Skeletal muscle satellite cell (primary cell): ENCODE data around the gene FYB1.
A peak's percentile ranks its signal among the peaks of the same experiment; 100 is the strongest.

Experiments
- H3K27me3 ChIP-seq: 2 replicates; pipeline ENCODE4 v1.7.0; 2013; ENCODE audit warnings: low read length; ENCODE audit not compliant: control insufficient read depth, insufficient read depth
- H3K36me3 ChIP-seq: 2 replicates; pipeline ENCODE4 v1.7.0; 2013; ENCODE audit warnings: mild to moderate bottlenecking, control low read depth, low read length; ENCODE audit not compliant: insufficient read depth
- H3K4me1 ChIP-seq: 2 replicates; pipeline ENCODE4 v1.7.0; 2013; ENCODE audit warnings: low read length; ENCODE audit not compliant: control insufficient read depth, insufficient read depth
- H3K4me2 ChIP-seq: 2 replicates; pipeline ENCODE4 v1.7.0; 2013; ENCODE audit warnings: mild to moderate bottlenecking, low read length
- H3K4me3 ChIP-seq: 2 replicates; pipeline ENCODE4 v1.7.0; 2013; ENCODE audit warnings: low read length
- H3K9ac ChIP-seq: 2 replicates; pipeline ENCODE4 v1.7.0; 2013; ENCODE audit warnings: mild to moderate bottlenecking, low read depth, low read length, moderate library complexity
- H3K9me3 ChIP-seq: replicated peaks from 2 replicates; pipeline ENCODE4 v1.7.0; 2013; ENCODE audit warnings: mild to moderate bottlenecking, control low read depth, low read length

Gene FYB1

DNA sequence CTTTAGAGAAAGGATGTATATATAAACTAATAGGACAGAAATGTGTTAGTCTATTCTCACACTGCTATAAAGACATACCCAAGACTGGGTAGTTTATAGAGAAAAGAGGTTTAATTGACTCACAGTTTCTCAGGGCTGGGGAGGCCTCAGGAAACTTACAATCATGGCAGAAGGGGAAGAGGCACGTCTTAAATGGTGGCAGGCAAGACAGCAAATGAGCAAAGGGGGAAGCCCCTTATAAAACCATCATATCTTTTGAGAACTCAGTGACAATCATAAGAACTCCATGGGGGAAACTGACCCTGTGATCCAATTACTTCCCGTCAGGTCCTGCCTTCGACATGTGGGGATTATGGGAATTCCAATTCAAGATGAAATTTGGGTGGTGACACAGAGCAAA lies 136.4 kb downstream of the FYB1 start:
- H3K4me3 ChIP-seq, result no peak overlapping the region
- no peak overlapping the region for H3K4me2 ChIP-seq
- H3K4me1 ChIP-seq, result no peaks in the 10 kb centered on the region
- H3K9me3 ChIP-seq, result no peaks in the 10 kb centered on the region
- H3K27me3 ChIP-seq, result no peaks in the 10 kb centered on the region
- no peak overlapping the region for H3K9ac ChIP-seq
- H3K36me3 ChIP-seq, result no peaks in the 10 kb centered on the region

DNA sequence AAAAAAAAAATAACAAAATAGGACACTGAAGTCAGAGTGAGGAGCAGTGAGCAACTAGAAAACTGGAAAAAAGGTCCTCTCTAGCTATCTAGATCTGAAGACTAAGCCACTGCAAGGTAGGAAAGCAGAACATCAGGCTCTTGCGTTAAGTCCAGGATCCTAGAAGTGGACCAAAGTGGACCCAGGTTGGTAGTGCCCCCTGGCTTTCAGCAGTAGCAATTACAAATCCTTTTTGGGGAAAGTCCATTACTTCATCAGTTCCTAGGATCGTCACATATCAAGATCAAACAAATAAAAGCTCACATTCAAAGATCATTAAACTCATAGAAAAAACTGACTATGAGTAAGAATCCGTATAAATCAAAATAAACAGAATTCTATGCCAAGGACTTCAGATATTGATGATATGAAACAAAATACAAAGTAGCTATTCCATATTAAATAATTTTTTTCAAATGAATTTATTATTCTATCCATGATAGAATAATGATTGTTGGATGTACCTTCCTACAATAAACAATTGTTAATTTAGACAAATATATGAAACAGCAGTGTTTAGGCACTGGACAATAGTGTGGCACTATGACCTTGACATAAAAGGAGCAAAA lies 138.7 kb downstream of the FYB1 start:
- Histone ChIP-seq H3K9me3 (no peaks in the 10 kb centered on the region), H3K27me3 (no peaks in the 10 kb centered on the region), H3K4me2 (no peak overlapping the region), H3K9ac (no peak overlapping the region), H3K36me3 (no peaks in the 10 kb centered on the region), H3K4me3 (no peak overlapping the region), H3K4me1 (peaks cover 18% of the 10 kb centered on the region)

DNA sequence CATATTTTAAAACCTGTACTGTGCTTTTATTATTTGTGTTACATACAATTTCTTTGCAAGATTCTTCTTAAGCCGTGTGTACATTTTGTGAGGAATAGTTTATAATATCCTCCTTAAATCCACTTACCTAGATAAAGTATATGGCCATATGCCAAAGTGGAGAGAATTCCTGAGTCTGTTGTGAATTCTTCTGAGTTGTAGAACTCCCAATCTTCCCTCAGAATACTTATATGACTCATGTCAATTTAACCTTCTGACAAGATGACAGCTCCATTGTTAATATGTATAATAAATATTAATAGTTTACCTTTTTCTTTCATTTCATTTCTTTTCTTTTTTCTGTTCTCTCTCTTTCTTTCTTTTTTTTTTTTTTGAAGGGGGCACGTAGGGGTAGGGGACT lies 139.2 kb downstream of the FYB1 start:
- H3K36me3 ChIP-seq, result no peaks in the 10 kb centered on the region
- no peak overlapping the region for H3K4me2 ChIP-seq
- H3K4me1 ChIP-seq, result peaks cover 22% of the 10 kb centered on the region
- no peaks in the 10 kb centered on the region for H3K27me3 ChIP-seq
- H3K9ac ChIP-seq, result no peak overlapping the region
- no peaks in the 10 kb centered on the region for H3K9me3 ChIP-seq
- H3K4me3 ChIP-seq, result no peak overlapping the region

DNA sequence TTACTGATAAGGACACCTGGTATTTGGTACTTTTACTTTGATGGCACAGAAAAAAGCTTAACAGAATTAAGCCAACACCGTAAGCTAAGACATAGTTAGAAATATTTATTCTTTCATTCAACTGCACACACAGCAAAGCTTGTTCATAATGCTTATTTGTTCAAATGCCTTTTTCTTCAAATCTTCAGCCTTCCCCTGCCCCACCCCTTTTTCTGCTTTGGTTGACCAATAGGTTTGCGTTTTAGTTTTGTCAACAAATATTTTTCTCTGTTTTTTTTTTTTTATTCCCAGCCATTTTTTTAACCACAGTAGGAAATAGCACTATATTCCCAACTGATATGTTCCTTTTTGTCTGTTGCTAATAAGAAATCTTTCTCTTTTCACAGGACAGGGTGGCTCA lies 140.2 kb downstream of the FYB1 start:
- H3K9me3 ChIP-seq, result no peaks in the 10 kb centered on the region
- H3K4me3 ChIP-seq, result no peak overlapping the region
- H3K27me3 ChIP-seq, result no peaks in the 10 kb centered on the region
- H3K9ac ChIP-seq, result no peak overlapping the region
- H3K4me2 ChIP-seq, result no peak overlapping the region
- H3K36me3 ChIP-seq, result no peaks in the 10 kb centered on the region
- H3K4me1 ChIP-seq, result peaks cover 22% of the 10 kb centered on the region

DNA sequence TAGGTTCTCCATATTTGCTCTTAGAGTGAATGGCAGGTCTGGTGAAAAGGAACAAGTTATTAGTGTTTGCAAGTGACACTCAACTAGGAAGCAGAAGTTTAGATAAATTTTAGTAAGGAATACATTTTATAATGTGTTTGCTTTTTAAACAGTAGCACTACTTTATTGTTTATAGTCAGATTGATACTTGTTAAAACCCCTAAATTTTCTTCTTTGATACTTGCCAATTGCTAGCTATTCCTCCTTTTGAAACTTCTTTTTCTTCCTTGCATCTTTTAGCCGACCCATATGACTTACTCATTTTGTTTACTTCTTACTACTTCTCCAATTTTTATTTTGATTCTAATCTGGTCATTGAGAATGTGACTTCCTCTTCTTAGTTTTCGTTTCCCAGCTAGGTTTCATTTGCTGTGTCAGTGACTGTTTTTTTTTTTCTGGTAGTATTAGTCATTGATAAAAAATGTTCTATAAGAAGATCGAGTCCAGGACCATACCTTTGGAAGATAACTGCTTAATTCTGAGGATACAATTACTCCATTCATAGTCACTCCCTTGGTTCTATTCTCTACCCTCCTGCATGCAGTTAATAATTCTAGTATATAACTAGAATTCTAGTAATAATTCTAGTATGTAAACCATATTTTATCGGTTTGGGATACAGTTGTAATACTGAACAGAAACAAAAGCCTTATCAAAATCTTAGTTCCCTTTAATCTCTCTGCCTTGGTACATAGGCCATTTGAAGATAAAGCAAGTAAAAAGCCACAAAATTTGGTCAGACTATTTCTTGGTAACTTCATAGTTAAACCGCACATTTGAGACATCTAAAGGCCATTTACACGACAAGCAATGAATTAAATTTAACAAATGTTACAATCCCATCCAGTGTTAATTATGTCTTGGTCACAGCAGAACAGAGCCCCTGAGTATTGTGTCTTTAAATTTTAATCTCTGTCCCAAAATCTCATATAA lies 142.3 kb downstream of the FYB1 start:
- peaks cover 34% of the 10 kb centered on the region for H3K4me1 ChIP-seq
- no peaks in the 10 kb centered on the region for H3K36me3 ChIP-seq
- peak overlapping the region; percentile 32 for H3K4me3 ChIP-seq
- no peak overlapping the region for H3K9ac ChIP-seq
- H3K9me3 ChIP-seq, result no peaks in the 10 kb centered on the region
- no peaks in the 10 kb centered on the region for H3K27me3 ChIP-seq
- peak overlapping the region; percentile 66 for H3K4me2 ChIP-seq

DNA sequence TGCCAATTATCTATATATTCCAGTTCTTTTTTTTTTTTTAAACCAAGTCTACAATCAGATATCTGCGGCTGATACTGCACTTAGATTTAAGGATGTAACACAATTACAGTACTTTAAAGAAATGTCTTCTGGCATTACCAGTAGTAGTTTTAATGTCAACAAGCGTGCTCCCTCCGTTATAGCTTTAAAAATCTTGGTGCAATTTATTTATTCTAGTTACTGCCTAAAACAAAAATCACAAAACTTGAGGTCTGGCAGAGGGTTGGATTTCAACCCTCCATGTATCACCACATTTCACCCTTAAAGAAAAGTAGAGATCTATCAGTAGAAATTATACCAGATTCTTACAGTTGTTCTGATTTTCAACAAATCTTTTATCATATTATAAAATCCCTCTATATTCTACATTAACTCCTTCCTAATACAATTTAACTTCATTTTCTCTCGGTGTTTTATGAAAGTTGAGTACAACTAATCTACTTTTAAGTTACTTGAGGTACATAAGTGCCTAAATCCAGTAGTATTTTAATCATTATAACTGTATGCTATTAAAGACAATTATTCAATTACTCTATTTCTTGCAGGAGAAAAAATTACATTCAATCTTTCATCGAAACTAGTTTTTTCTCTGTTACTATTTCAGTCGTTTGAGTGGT lies 143.1 kb downstream of the FYB1 start:
- Histone ChIP-seq H3K4me3 (peak overlapping the region; percentile 32), H3K9me3 (no peaks in the 10 kb centered on the region), H3K27me3 (no peaks in the 10 kb centered on the region), H3K4me1 (peaks cover 39% of the 10 kb centered on the region), H3K36me3 (no peaks in the 10 kb centered on the region), H3K4me2 (peak overlapping the region; percentile 66), H3K9ac (no peak overlapping the region)

DNA sequence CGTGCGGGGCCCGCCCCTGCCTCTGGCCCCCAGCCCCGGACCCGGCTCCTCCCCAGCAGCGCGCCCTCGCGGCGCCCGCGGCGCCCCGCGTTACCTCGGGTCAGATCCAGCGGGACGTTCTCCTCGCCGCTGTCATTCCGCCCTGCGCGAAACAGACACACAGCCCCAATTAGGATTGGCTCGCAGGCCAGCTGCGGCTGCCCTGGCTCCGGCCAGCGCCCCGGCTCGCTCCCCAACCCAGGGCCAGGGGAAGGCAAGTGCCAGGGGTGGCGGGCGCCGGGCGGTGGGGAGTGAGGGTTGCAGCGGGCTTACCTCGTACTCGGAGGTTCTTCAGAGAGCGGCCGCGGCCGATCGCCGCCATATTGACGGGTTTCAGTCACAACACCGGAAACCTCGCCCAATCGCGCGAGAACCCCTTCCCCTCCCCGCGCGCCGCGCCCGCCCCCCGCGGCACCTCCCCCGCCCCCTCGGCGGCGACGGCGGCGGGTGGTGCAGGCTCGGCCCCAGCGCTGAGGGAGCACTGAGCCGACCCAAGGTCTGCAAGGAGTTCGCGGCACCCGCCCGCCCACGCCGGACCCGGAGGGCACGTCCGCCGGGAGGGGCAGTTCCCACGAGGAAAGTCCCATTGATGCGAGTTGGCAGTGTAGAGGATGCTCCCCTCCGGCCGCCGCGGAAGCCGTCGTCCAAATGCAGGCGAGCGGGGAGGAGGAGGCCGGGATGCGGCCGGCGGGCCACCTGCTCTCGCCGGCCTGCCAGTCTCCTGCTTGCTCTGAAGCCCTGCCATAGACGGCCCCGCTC lies 145.1 kb downstream of the FYB1 start, which contains the start of gene RICTOR:
Gene RICTOR, minus strand, starts transcription at position 383 of the 798 bp plus-strand sequence. Its CDS starts 22 bp downstream, at position 361.
- Histone ChIP-seq H3K9me3 (no peaks in the 10 kb centered on the region), H3K4me3 (peak within 1 kb of the TSS; percentile 100), H3K4me2 (peak within 1 kb of the TSS; percentile 99), H3K4me1 (peaks cover 39% of the 10 kb centered on the region), H3K36me3 (peaks cover under 1% of the 10 kb centered on the region), H3K27me3 (no peaks in the 10 kb centered on the region), H3K9ac (peak within 1 kb of the TSS; percentile 99)

DNA sequence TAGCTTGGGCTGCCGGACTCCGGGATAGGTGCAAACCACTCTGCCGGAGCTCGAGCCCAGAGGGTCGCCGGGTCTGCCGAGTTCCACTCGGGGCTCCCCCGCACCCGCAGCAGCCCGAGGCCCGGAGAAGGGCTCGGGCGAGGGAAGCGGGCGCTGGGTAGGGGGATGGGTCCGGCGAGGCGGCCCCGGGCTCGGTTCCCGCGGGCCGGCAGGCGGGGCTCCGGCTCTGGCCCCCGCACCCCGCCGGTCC lies 145.7 kb downstream of the FYB1 start:
- no peaks in the 10 kb centered on the region for H3K9me3 ChIP-seq
- peak overlapping the region; percentile 99 for H3K9ac ChIP-seq
- H3K36me3 ChIP-seq, result peaks cover 5% of the 10 kb centered on the region
- peak overlapping the region; percentile 100 for H3K4me3 ChIP-seq
- H3K4me2 ChIP-seq, result peak overlapping the region; percentile 99
- no peaks in the 10 kb centered on the region for H3K27me3 ChIP-seq
- peaks cover 39% of the 10 kb centered on the region for H3K4me1 ChIP-seq

DNA sequence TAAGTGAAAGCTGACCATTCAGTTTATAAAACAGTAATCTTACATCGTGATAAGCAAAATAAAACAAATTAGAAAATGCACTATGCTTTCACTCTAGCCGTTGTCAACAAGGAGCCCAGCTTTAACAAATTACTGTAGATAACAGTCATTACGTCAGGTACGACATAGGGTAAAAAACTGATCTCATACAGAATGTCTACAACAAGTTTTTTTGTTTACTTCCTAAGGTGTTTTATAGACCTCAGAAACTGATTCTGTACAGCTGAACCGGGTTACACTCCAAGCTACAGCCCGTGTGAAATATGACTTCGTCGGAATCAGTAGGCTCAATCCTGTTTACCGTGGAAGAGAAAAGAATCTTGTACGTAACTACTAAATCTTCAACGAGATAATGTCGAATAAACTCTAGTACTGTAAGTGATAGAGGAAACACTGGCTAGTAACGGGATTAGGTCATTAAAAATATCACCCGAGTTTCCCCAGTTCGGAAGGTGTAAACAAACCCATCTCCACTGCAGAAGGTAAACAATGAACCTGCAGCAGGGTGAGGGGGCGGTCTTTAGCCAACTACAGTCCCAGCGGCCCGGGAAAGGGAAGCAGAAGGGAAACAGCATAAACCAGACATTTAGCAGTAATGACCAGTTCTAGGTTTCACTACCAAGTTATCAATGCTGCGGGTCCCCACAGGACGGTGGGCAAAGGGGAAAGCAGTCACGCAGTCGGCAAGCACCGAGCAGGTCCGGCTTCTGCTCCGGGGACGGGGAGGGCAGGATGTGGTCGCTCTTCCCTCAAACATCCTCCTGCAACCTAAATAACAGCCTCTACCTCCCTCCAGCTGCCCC lies 146.2 kb downstream of the FYB1 start:
- H3K4me3 ChIP-seq, result peak overlapping the region; percentile 100
- H3K9ac ChIP-seq, result peak overlapping the region; percentile 99
- H3K4me2 ChIP-seq, result peak overlapping the region; percentile 99
- H3K4me1 ChIP-seq, result peaks cover 39% of the 10 kb centered on the region
- peaks cover 5% of the 10 kb centered on the region for H3K36me3 ChIP-seq
- no peaks in the 10 kb centered on the region for H3K9me3 ChIP-seq
- no peaks in the 10 kb centered on the region for H3K27me3 ChIP-seq

DNA sequence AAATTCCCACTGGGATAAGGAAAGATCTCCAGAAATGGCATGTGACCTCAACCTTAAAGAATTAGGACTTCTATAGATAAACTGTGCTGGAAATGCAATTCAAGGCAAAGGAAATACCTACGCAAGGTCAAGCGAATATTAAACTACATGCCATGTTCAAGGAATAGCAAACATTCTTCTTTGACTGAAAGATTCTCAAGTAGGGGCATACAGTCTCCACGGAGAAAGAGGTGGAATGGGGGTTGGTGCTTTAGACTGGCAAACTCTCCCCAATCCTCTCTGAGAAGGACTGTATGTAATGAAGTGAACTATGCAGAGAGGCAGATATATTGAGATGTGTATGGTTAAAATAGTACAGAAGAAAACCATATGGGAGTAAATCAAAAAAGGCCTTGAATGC lies 151.3 kb downstream of the FYB1 start:
- H3K4me2 ChIP-seq, result no peak overlapping the region
- peaks cover 8% of the 10 kb centered on the region for H3K36me3 ChIP-seq
- no peak overlapping the region for H3K4me3 ChIP-seq
- H3K9ac ChIP-seq, result no peak overlapping the region
- H3K9me3 ChIP-seq, result no peaks in the 10 kb centered on the region
- peaks cover 16% of the 10 kb centered on the region for H3K4me1 ChIP-seq
- H3K27me3 ChIP-seq, result no peaks in the 10 kb centered on the region
